PC-3 (cell line): ENCODE data around the gene RANGAP1. TPM values are rescaled to one million over a fixed set of nuclear protein-coding genes. Genes with fewer than 3 reads are reported as not detected.
A peak's percentile ranks its signal among the peaks of the same experiment; 100 is the strongest.

Experiments used
- ATAC-seq: fragments of 200-7000 bp; cut with Tn5 transposase; 2 replicates; pipeline ENCODE4 v1.9.1; 2020; ENCODE audit warnings: mild to moderate bottlenecking, moderate library complexity
- BruUV-seq: library from RNA; stranded (reverse); fragments of 400-500 nt; replicated peaks from 2 replicates; lab custom pipeline; 2021; lab: Mats Ljungman, UMichigan
- CTCF ChIA-PET: fragments of 300-600 bp; sonication (Branson Sonifier 250); formaldehyde crosslinking; loops from one replicate; lab custom pipeline; 2022; ENCODE audit warnings: antibody characterized with exemption; lab: Charles Lee
- POLR2A ChIA-PET: fragments of 300-600 bp; sonication (Branson Sonifier 250); formaldehyde crosslinking; loops from one replicate; lab custom pipeline; 2022; ENCODE audit warnings: antibody characterized with exemption; ENCODE audit not compliant: unreplicated experiment; lab: Charles Lee
- DNase-seq: peaks from one replicate; pipeline ENCODE4 v3.0.0-alpha.2; 2015
- H2AFZ ChIP-seq: fragments of 300-600 bp; sonication (generic); 2 replicates; pipeline ENCODE4 v1.6.0; 2016; ENCODE audit warnings: antibody characterized with exemption, low read length
- H3F3A ChIP-seq: fragments of 300-600 bp; sonication (generic); one replicate; pipeline ENCODE4 v1.6.0; 2017; ENCODE audit warnings: antibody characterized with exemption, low read length, control low read depth, mild to moderate bottlenecking; ENCODE audit not compliant: unreplicated experiment
- H3K27ac ChIP-seq: fragments of 300-600 bp; sonication (generic); 2 replicates; pipeline ENCODE4 v1.5.1; 2016; ENCODE audit warnings: mild to moderate bottlenecking, low read length
- H3K27me3 ChIP-seq: fragments of 300-600 bp; sonication (generic); 2 replicates; pipeline ENCODE4 v1.6.1; 2016; ENCODE audit warnings: low read length, mixed read lengths
- H3K36me3 ChIP-seq: fragments of 300-600 bp; sonication (generic); 2 replicates; pipeline ENCODE4 v1.6.1; 2016; ENCODE audit warnings: low read depth, mixed run types, low read length, mixed read lengths
- H3K4me1 ChIP-seq: fragments of 300-600 bp; sonication (generic); 2 replicates; pipeline ENCODE4 v1.5.1; 2016; ENCODE audit warnings: low read length; ENCODE audit not compliant: insufficient read depth
- H3K4me2 ChIP-seq: fragments of 300-600 bp; sonication (generic); 2 replicates; pipeline ENCODE4 v1.6.0; 2016; ENCODE audit warnings: low read length
- H3K4me3 ChIP-seq: fragments of 300-600 bp; sonication (generic); 2 replicates; pipeline ENCODE4 v1.5.1; 2016; ENCODE audit warnings: mild to moderate bottlenecking, low read length, mixed read lengths
- H3K79me2 ChIP-seq: fragments of 300-600 bp; sonication (generic); 2 replicates; pipeline ENCODE4 v1.6.1; 2017; ENCODE audit warnings: low read length, mixed read lengths
- H3K9ac ChIP-seq: fragments of 300-600 bp; sonication (generic); 2 replicates; pipeline ENCODE4 v1.6.0; 2016; ENCODE audit warnings: mild to moderate bottlenecking, low read length
- H3K9me2 ChIP-seq: fragments of 300-600 bp; sonication (generic); replicated peaks from 2 replicates; pipeline ENCODE4 v1.6.1; 2016; ENCODE audit warnings: mixed run types, low read length, mixed read lengths
- H3K9me3 ChIP-seq: fragments of 300-600 bp; sonication (generic); 2 replicates; pipeline ENCODE4 v1.6.1; 2016; ENCODE audit warnings: low read length, mixed read lengths
- H4K20me1 ChIP-seq: fragments of 300-600 bp; sonication (generic); 2 replicates; pipeline ENCODE4 v1.6.1; 2016; ENCODE audit warnings: low read length, mixed read lengths
- CTCF ChIP-seq: fragments of 300-600 bp; sonication (generic); conservative IDR thresholded peaks from 2 replicates; pipeline ENCODE4 v1.5.1; 2017; ENCODE audit warnings: antibody characterized with exemption, low read depth, mild to moderate bottlenecking, low read length
- EZH2 ChIP-seq: fragments of 300-600 bp; sonication (generic); IDR thresholded peaks from one replicate; pipeline ENCODE4 v1.6.1; 2017; ENCODE audit warnings: antibody characterized with exemption, mild to moderate bottlenecking, low read length; ENCODE audit not compliant: unreplicated experiment
- EZH2phosphoT487 ChIP-seq: fragments of 300-600 bp; sonication (generic); IDR thresholded peaks from 2 replicates; pipeline ENCODE4 v1.6.1; 2018; ENCODE audit warnings: mild to moderate bottlenecking, antibody characterized with exemption, low read length, borderline replicate concordance
- intact Hi-C: fragments of 100-400 bp; cut with micrococcal nuclease; formaldehyde crosslinking; loops from 2 replicates; pipeline ENCODE4 v1.9.0; 2023
- total RNA-seq: library from RNA; depleted of rRNA; stranded (reverse); fragments of >200 nt; gene quantifications from 2 replicates; pipeline ENCODE4 v1.2.3, GENCODE V29; 2014

The RANGAP1 gene
- total RNA-seq, 1 experiment from 2014 or later, result 99.0 TPM

GRCh38 chr22:41330169-41330568 is 44.2 kb upstream of the RANGAP1 start:
- no peak for ATAC-seq
- no peaks in the 10 kb centered on the region for H3K27me3 ChIP-seq
- no peaks in the 10 kb centered on the region for H3K4me1 ChIP-seq
- no peak overlapping the region for H3K27ac ChIP-seq
- peaks cover 6% of the 10 kb centered on the region for H3K36me3 ChIP-seq
- H3K9me3 ChIP-seq, result no peaks in the 10 kb centered on the region
- no peak overlapping the region for H2AFZ ChIP-seq
- H3K4me2 ChIP-seq, result no peak overlapping the region
- no peak overlapping the region for H3K9ac ChIP-seq
- H3K9me2 ChIP-seq, result no peaks in the 10 kb centered on the region
- intact Hi-C loops, result no loop called here
- H3F3A ChIP-seq, result no peaks in the 10 kb centered on the region
- DNase-seq, result no peak
- ChIA-PET CTCF (no interaction called here), POLR2A (interaction anchor here (0.6 kb wide), 1 partner anchor 18 kb away, joined by 7 read pairs; no protein-coding TSS in a partner anchor)
- BruUV-seq, result no TSS peak
- H4K20me1 ChIP-seq, result no peaks in the 10 kb centered on the region
- no peak for TF ChIP-seq EZH2phosphoT487
- TF ChIP-seq EZH2, result no peak
- no peak for TF ChIP-seq CTCF
- H3K79me2 ChIP-seq, result no peaks in the 10 kb centered on the region
- no peak overlapping the region for H3K4me3 ChIP-seq

DNA sequence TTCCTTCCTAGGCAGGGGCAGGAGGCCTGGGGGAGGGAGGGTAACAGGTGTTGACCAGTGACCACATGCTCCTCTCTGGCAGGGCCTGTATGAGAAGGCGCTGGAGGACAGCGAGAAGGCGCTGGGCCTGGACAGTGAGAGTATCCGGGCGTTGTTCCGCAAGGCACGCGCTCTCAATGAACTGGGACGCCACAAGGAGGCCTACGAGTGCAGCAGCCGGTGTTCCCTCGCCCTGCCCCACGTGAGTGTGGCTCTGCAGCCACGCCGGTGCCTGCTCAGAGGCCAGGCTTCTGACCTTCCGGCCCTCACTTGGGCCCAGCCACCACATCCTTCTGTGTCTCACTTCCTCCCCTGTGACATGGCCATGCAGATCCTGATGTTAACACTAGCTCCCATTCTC is 41.1 kb upstream of the RANGAP1 start:
- BruUV-seq, result no TSS peak
- DNase-seq (no peak), ATAC-seq (peak; percentile 27; the same call in 1 of the 2 replicates)
- Histone ChIP-seq H3K9me3 (no peaks in the 10 kb centered on the region), H3F3A (no peaks in the 10 kb centered on the region), H2AFZ (no peak overlapping the region), H4K20me1 (no peaks in the 10 kb centered on the region), H3K27me3 (no peaks in the 10 kb centered on the region), H3K36me3 (peaks cover 6% of the 10 kb centered on the region), H3K4me1 (no peaks in the 10 kb centered on the region), H3K4me2 (no peak overlapping the region), H3K4me3 (no peak overlapping the region), H3K9me2 (no peaks in the 10 kb centered on the region), H3K27ac (no peak overlapping the region), H3K79me2 (no peaks in the 10 kb centered on the region), H3K9ac (no peak overlapping the region)
- intact Hi-C loops, result no loop called here
- no peak for TF ChIP-seq CTCF
- TF ChIP-seq EZH2phosphoT487, result no peak
- TF ChIP-seq EZH2, result no peak
- ChIA-PET POLR2A (no interaction called here), CTCF (no interaction called here)

DNA sequence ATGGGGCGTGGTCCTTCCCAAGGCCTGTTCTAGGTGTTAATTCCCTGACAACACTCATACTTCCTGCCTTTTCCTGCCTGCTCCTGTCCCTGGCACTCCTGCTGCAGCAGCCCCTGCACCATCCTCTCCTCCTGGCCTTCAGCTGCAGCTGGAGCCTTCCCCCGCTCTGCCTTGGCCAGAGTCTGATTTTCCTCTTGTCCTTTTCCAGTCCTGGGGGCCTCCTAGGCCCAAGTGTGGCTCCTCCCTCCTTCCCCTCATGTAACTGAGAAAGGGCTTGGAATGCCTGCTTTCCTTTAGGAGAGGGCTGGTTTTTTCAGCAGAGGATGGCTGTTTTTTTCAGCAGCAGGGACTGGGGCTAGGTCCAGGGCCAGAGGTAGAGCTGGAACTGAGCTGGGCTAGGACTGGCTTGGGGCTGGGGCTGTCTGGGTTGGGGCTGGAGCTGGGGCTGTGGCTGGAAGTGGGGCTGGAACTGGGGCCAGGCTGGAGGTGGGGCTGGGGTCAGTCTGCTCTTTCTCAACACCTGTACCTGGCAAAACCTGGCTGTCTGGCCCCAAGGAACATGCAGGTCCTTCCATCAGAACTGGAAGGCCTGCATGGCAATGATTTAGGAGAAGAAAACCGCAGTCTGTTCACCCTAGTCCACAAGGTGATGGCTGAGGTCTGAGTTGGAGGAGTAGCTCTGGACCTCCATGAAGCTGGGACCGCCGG is 39.0 kb upstream of the RANGAP1 start:
- no peaks in the 10 kb centered on the region for H3F3A ChIP-seq
- no peaks in the 10 kb centered on the region for H3K27me3 ChIP-seq
- ChIA-PET CTCF (no interaction called here), POLR2A (no interaction called here)
- no peak for ATAC-seq
- H3K4me1 ChIP-seq, result no peaks in the 10 kb centered on the region
- H3K9me2 ChIP-seq, result no peaks in the 10 kb centered on the region
- peaks cover 6% of the 10 kb centered on the region for H3K36me3 ChIP-seq
- H3K4me3 ChIP-seq, result no peak overlapping the region
- no peaks in the 10 kb centered on the region for H4K20me1 ChIP-seq
- no peak for DNase-seq
- TF ChIP-seq CTCF, result no peak
- TF ChIP-seq EZH2phosphoT487, result no peak
- TF ChIP-seq EZH2, result no peak
- H3K9ac ChIP-seq, result no peak overlapping the region
- intact Hi-C loops, result no loop called here
- no peak overlapping the region for H2AFZ ChIP-seq
- no peaks in the 10 kb centered on the region for H3K9me3 ChIP-seq
- H3K4me2 ChIP-seq, result no peak overlapping the region
- no peaks in the 10 kb centered on the region for H3K79me2 ChIP-seq
- BruUV-seq, result no TSS peak
- H3K27ac ChIP-seq, result no peak overlapping the region
